Uterus (tissue), 2 donors: ENCODE data around the gene FHIT.

Experiments
- POLR2A ChIP-seq, 2 donors: fragments of 450-650 bp; IDR thresholded peaks; one replicate each; pipeline ENCODE4 v1.6.1; 2016; ENCODE audit warnings: antibody characterized with exemption in 2 of 2, mild to moderate bottlenecking in 1 of 2, moderate library complexity in 1 of 2
- TF ChIP-seq, protein P1 (sequence below), 4 experiments: fragments of 200-600 bp in 2 of 4; fragments of 450-650 bp in 2 of 4; sonication (generic) in 2 of 4; IDR thresholded peaks; one replicate each; pipeline ENCODE4 v1.5.1; 2016 to 2019; ENCODE audit warnings: antibody characterized with exemption in 4 of 4, mild to moderate bottlenecking in 2 of 4, moderate library complexity in 1 of 4

- TF ChIP-seq, protein P1, sequence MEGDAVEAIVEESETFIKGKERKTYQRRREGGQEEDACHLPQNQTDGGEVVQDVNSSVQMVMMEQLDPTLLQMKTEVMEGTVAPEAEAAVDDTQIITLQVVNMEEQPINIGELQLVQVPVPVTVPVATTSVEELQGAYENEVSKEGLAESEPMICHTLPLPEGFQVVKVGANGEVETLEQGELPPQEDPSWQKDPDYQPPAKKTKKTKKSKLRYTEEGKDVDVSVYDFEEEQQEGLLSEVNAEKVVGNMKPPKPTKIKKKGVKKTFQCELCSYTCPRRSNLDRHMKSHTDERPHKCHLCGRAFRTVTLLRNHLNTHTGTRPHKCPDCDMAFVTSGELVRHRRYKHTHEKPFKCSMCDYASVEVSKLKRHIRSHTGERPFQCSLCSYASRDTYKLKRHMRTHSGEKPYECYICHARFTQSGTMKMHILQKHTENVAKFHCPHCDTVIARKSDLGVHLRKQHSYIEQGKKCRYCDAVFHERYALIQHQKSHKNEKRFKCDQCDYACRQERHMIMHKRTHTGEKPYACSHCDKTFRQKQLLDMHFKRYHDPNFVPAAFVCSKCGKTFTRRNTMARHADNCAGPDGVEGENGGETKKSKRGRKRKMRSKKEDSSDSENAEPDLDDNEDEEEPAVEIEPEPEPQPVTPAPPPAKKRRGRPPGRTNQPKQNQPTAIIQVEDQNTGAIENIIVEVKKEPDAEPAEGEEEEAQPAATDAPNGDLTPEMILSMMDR (IDR thresholded peaks at IDR 0.05): no peak
- TF ChIP-seq POLR2A (IDR thresholded peaks at IDR 0.05): no peak
Observed at GRCh38 chr3:60754617-60755016, 496.6 kb downstream of the FHIT start.
